WTC11 (cell line): ENCODE results near the gene ZSCAN10. TPM values are rescaled to one million over a fixed set of nuclear protein-coding genes. Genes with fewer than 3 reads are reported as not detected.
"Not testable (repeated sequence)": the region's sequence is repeated elsewhere in the genome, so short reads cannot be mapped to it uniquely, and the experiment has no call there.

ENCODE experiments used
- ATAC-seq: fragments of 200-7000 bp; cut with Tn5 transposase; 2 replicates; pipeline ENCODE4 v1.10.0; 2021; ENCODE audit warnings: mild to moderate bottlenecking, moderate library complexity
- CTCF ChIA-PET: fragments of 300-600 bp; sonication (Branson Sonifier 250); formaldehyde crosslinking; loops from one replicate; lab custom pipeline; 2021; ENCODE audit warnings: antibody characterized with exemption; lab: Charles Lee
- POLR2A ChIA-PET: fragments of 350-600 bp; sonication (Branson Sonifier 250); formaldehyde crosslinking; loops from one replicate; lab custom pipeline; 2021; ENCODE audit warnings: antibody characterized with exemption; lab: Charles Lee
- DNase-seq: peaks from one replicate; pipeline ENCODE4 v3.0.0; 2021; ENCODE audit warnings: low spot score
- H3K27ac Mint-ChIP-seq: 2 replicates; pipeline ENCODE4 v1.8.0; 2021; ENCODE audit warnings: mixed read lengths
- H3K27me3 Mint-ChIP-seq: 2 replicates; pipeline ENCODE4 v1.8.0; 2021; ENCODE audit warnings: low read depth, mild to moderate bottlenecking, moderate library complexity, mixed read lengths
- H3K36me3 Mint-ChIP-seq: 2 replicates; pipeline ENCODE4 v1.8.0; 2021; ENCODE audit warnings: mixed read lengths
- H3K4me1 Mint-ChIP-seq: 2 replicates; pipeline ENCODE4 v1.8.0; 2022; ENCODE audit warnings: mixed read lengths
- H3K4me3 Mint-ChIP-seq: 2 replicates; pipeline ENCODE4 v1.8.0; 2021; ENCODE audit warnings: mild to moderate bottlenecking, moderate library complexity, mixed read lengths
- H3K9me3 Mint-ChIP-seq: 2 replicates; pipeline ENCODE4 v1.8.0; 2021; ENCODE audit warnings: mixed read lengths
- CTCF ChIP-seq: fragments of 200-600 bp; IDR thresholded peaks from 2 replicates; pipeline ENCODE4 v1.8.0; 2022; ENCODE audit warnings: antibody characterized with exemption
- ELF4 ChIP-seq: sonication (generic); formaldehyde crosslinking; IDR thresholded peaks from 2 replicates; pipeline ENCODE4 v1.8.1; 2022; ENCODE audit warnings: low read depth, mild to moderate bottlenecking, moderate library complexity, missing genetic modification reagents
- IRF2 ChIP-seq: sonication (generic); formaldehyde crosslinking; IDR thresholded peaks from 2 replicates; pipeline ENCODE4 v1.8.0; 2022; ENCODE audit warnings: low read depth, missing genetic modification reagents, borderline replicate concordance
- TEAD1 ChIP-seq: sonication (generic); formaldehyde crosslinking; IDR thresholded peaks from 2 replicates; pipeline ENCODE4 v1.8.0; 2022; ENCODE audit warnings: mild to moderate bottlenecking, missing genetic modification reagents
- ZNF281 ChIP-seq: sonication (generic); formaldehyde crosslinking; IDR thresholded peaks from 2 replicates; pipeline ENCODE4 v1.8.0; 2023; ENCODE audit warnings: mild to moderate bottlenecking, missing genetic modification reagents
- ZNF425 ChIP-seq: fragments of 250-450 bp; sonication (Bioruptor Pico); conservative IDR thresholded peaks from 2 replicates; pipeline ENCODE4 v1.9.0; 2021; ENCODE audit warnings: mild to moderate bottlenecking
- total RNA-seq: library from RNA; stranded (reverse); gene quantifications from 3 replicates; pipeline ENCODE4 v1.2.3, GENCODE V29; 2021

Gene ZSCAN10
- total RNA-seq, 1 experiment from 2014 or later, result 263 TPM

- TF ChIP-seq TEAD1 (CRISPR knock-in tag) (no peak), ZNF281 (CRISPR knock-in tag) (no peak)
Observed at GRCh38 chr16:3084969-3085670, 14.0 kb downstream of the ZSCAN10 start (continued).

- CTCF ChIA-PET, result interaction anchor here (0.9 to 1.1 kb wide), 4 partner anchors 11 to 90 kb away, joined by 3 to 4 read pairs (median 4); no protein-coding TSS in a partner anchor
- ATAC-seq (no peak), DNase-seq (no peak)
- TF ChIP-seq ZNF425 (CRISPR knock-in tag) (no peak), CTCF (no peak), ELF4 (CRISPR knock-in tag) (no peak)
- H3K4me3 Mint-ChIP-seq, result no peak overlapping the region
- H3K27me3 Mint-ChIP-seq, result no peaks in the 10 kb centered on the region
- H3K36me3 Mint-ChIP-seq, result peaks cover 14% of the 10 kb centered on the region
- peaks cover 30% of the 10 kb centered on the region for H3K4me1 Mint-ChIP-seq
- POLR2A ChIA-PET, result no interaction called here
- H3K9me3 Mint-ChIP-seq, result peaks cover 5% of the 10 kb centered on the region; the same call in 1 of the 2 replicates
- no peak overlapping the region for H3K27ac Mint-ChIP-seq
Observed at GRCh38 chr16:3084491-3084890, 14.6 kb downstream of the ZSCAN10 start.

GRCh38 chr16:3083408-3083807 lies 15.7 kb downstream of the ZSCAN10 start:
- H3K36me3 Mint-ChIP-seq, H3K27ac Mint-ChIP-seq, H3K27me3 Mint-ChIP-seq, H3K4me3 Mint-ChIP-seq, ATAC-seq, H3K9me3 Mint-ChIP-seq, DNase-seq: not testable (repeated sequence)
- POLR2A ChIA-PET, result interaction anchor here (1.3 kb wide), 1 partner anchor 15 kb away, joined by 6 read pairs; the partner anchor contains the start of gene ZSCAN10
- peaks cover 38% of the 10 kb centered on the region for H3K4me1 Mint-ChIP-seq
- CTCF ChIA-PET, result interaction anchor here (0.8 to 1.2 kb wide), 6 partner anchors 12 to 91 kb away, joined by 3 to 4 read pairs (median 4); no protein-coding TSS in a partner anchor

GRCh38 chr16:3081957-3082356 lies 17.1 kb downstream of the ZSCAN10 start:
- POLR2A ChIA-PET, DNase-seq, ATAC-seq, H3K9me3 Mint-ChIP-seq, H3K4me3 Mint-ChIP-seq, H3K27me3 Mint-ChIP-seq, H3K27ac Mint-ChIP-seq, H3K36me3 Mint-ChIP-seq: not testable (repeated sequence)
- CTCF ChIA-PET, result interaction anchor here (1.1 to 1.2 kb wide), 2 partner anchors 16 to 50 kb away, joined by 3 to 6 read pairs; no protein-coding TSS in a partner anchor
- H3K4me1 Mint-ChIP-seq, result peaks cover 32% of the 10 kb centered on the region

- TF ChIP-seq IRF2 (CRISPR knock-in tag), result no peak
- peaks cover 40% of the 10 kb centered on the region for H3K4me1 Mint-ChIP-seq
- ATAC-seq, result no peak
- H3K36me3 Mint-ChIP-seq, result 0 out of 2 replicates have a peak, but pooled peaks cover 3% of the 10 kb centered on the region
- H3K27ac Mint-ChIP-seq, result no peak overlapping the region; the same call in 1 of the 2 replicates
- CTCF ChIA-PET, result interaction anchor here (1.5 to 6.5 kb wide), 4 partner anchors 21 to 52 kb away, joined by 5 to 59 read pairs (median 14); no protein-coding TSS in a partner anchor
- no peak overlapping the region for H3K4me3 Mint-ChIP-seq
- POLR2A ChIA-PET, result no interaction called here
- H3K27me3 Mint-ChIP-seq, result no peaks in the 10 kb centered on the region
- DNase-seq, result no peak
- H3K9me3 Mint-ChIP-seq, result peaks cover 5% of the 10 kb centered on the region; the same call in 1 of the 2 replicates
Observed at GRCh38 chr16:3080024-3080423, 19.1 kb downstream of the ZSCAN10 start.
